IMR-90 (cell line): ENCODE data around the gene SLC44A5.

Source experiments
- BHLHE40 ChIP-seq: fragments of 150-350 bp; IDR thresholded peaks from 2 replicates; pipeline ENCODE4 v1.6.1; 2016; ENCODE audit warnings: mild to moderate bottlenecking, low read depth, low read length
- CEBPB ChIP-seq: IDR thresholded peaks from 2 replicates; pipeline ENCODE4 v1.6.1; 2012; ENCODE audit warnings: low read depth, low read length, improper control_type of control experiment
- FOS ChIP-seq: fragments of 150-350 bp; IDR thresholded peaks from 2 replicates; pipeline ENCODE4 v1.6.1; 2016; ENCODE audit warnings: low read depth, low read length
- MAFK ChIP-seq: IDR thresholded peaks from 2 replicates; pipeline ENCODE4 v1.6.1; 2012; ENCODE audit warnings: low read depth, low read length, improper control_type of control experiment
- MAZ ChIP-seq: IDR thresholded peaks from 2 replicates; pipeline ENCODE4 v1.6.1; 2012; ENCODE audit warnings: low read depth, mild to moderate bottlenecking, low read length, improper control_type of control experiment, moderate library complexity, borderline replicate concordance
- MXI1 ChIP-seq: IDR thresholded peaks from 2 replicates; pipeline ENCODE4 v1.6.1; 2012; ENCODE audit warnings: low read depth, mild to moderate bottlenecking, low read length, moderate library complexity, borderline replicate concordance
- POLR2A ChIP-seq: IDR thresholded peaks from 2 replicates; pipeline ENCODE4 v1.6.1; 2012; ENCODE audit warnings: mild to moderate bottlenecking, low read depth, low read length
- RAD21 ChIP-seq: IDR thresholded peaks from 2 replicates; pipeline ENCODE4 v1.6.1; 2012; ENCODE audit warnings: low read length, improper control_type of control experiment
- RCOR1 ChIP-seq: IDR thresholded peaks from 2 replicates; pipeline ENCODE4 v1.6.1; 2012; ENCODE audit warnings: mild to moderate bottlenecking, low read length, improper control_type of control experiment; ENCODE audit not compliant: insufficient replicate concordance
- RFX5 ChIP-seq: IDR thresholded peaks from 2 replicates; pipeline ENCODE4 v1.8.0; 2012; ENCODE audit warnings: low read depth, mild to moderate bottlenecking, low read length, moderate library complexity
- SMC3 ChIP-seq: fragments of 150-350 bp; IDR thresholded peaks from 2 replicates; pipeline ENCODE4 v1.6.1; 2016; ENCODE audit warnings: low read depth, mild to moderate bottlenecking, antibody characterized with exemption, low read length, moderate library complexity
- USF2 ChIP-seq: fragments of 150-350 bp; IDR thresholded peaks from 2 replicates; pipeline ENCODE4 v1.6.1; 2017; ENCODE audit warnings: mild to moderate bottlenecking, antibody characterized with exemption, low read length, low read depth
- TF ChIP-seq, protein P1 (sequence below): conservative IDR thresholded peaks from 2 replicates; pipeline ENCODE4 v1.5.1; 2012; ENCODE audit warnings: mild to moderate bottlenecking, low read depth, low read length, improper control_type of control experiment
- TF ChIP-seq, protein P2 (sequence below): fragments of 150-350 bp; IDR thresholded peaks from 2 replicates; pipeline ENCODE4 v1.6.1; 2016; ENCODE audit warnings: low read depth, mild to moderate bottlenecking, low read length, moderate library complexity, borderline replicate concordance

DNA sequence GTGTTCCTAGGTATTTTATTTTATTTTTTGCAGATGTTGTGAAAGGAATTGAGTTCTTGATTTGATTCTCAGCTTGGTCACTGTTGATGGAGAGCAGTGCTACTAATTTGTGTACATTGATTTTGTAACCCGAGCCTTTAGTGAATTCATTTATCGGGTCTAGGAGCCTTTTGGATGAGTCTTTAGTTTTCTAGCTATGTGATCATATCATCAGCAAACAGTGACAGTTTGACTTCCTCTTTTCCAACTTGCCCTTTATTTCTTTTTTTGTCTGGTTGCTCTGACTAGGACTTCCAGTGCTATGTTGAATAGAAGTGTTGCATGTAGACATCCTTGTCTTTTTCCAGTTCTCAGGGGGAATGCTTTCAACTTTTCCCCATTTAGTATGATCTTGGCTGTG is 337.8 kb downstream of the SLC44A5 start:
- TF ChIP-seq MXI1 = no peak
- TF ChIP-seq RCOR1 = no peak
- TF ChIP-seq POLR2A = no peak
- no peak for TF ChIP-seq SMC3
- TF ChIP-seq, protein P1, sequence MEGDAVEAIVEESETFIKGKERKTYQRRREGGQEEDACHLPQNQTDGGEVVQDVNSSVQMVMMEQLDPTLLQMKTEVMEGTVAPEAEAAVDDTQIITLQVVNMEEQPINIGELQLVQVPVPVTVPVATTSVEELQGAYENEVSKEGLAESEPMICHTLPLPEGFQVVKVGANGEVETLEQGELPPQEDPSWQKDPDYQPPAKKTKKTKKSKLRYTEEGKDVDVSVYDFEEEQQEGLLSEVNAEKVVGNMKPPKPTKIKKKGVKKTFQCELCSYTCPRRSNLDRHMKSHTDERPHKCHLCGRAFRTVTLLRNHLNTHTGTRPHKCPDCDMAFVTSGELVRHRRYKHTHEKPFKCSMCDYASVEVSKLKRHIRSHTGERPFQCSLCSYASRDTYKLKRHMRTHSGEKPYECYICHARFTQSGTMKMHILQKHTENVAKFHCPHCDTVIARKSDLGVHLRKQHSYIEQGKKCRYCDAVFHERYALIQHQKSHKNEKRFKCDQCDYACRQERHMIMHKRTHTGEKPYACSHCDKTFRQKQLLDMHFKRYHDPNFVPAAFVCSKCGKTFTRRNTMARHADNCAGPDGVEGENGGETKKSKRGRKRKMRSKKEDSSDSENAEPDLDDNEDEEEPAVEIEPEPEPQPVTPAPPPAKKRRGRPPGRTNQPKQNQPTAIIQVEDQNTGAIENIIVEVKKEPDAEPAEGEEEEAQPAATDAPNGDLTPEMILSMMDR = no peak
- no peak for TF ChIP-seq CEBPB
- TF ChIP-seq, protein P2, sequence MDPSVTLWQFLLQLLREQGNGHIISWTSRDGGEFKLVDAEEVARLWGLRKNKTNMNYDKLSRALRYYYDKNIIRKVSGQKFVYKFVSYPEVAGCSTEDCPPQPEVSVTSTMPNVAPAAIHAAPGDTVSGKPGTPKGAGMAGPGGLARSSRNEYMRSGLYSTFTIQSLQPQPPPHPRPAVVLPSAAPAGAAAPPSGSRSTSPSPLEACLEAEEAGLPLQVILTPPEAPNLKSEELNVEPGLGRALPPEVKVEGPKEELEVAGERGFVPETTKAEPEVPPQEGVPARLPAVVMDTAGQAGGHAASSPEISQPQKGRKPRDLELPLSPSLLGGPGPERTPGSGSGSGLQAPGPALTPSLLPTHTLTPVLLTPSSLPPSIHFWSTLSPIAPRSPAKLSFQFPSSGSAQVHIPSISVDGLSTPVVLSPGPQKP = no peak
- no peak for TF ChIP-seq RAD21
- TF ChIP-seq BHLHE40 = no peak
- TF ChIP-seq USF2 = no peak
- no peak for TF ChIP-seq MAFK
- TF ChIP-seq RFX5 = no peak
- TF ChIP-seq FOS = no peak
- TF ChIP-seq MAZ = no peak
